ENCODE data around the gene CNNM1.

Gene CNNM1

GRCh38 chr10:99318475-99318874 is 10.7 kb upstream of the CNNM1 start:
- DNase-seq (ENCODE audit: extremely low spot score): no peak
- ChIA-PET POLR2A (interaction anchor here (1.3 kb wide), 1 partner anchor 11 kb away, joined by 3 read pairs; the partner anchor contains the start of gene CNNM1), CTCF (no interaction called here)
- TF ChIP-seq ARNT (IDR thresholded peaks at IDR 0.05) (no peak), FOXA1 (IDR thresholded peaks at IDR 0.05) (no peak), ZNF384 (IDR thresholded peaks at IDR 0.05) (no peak), TARDBP (IDR thresholded peaks at IDR 0.05) (no peak)

GRCh38 chr10:99325281-99325680 is 3.9 kb upstream of the CNNM1 start:
- TF ChIP-seq NFRKB (IDR thresholded peaks at IDR 0.05): no peak
- TF ChIP-seq TARDBP (IDR thresholded peaks at IDR 0.05): no peak
- TF ChIP-seq ARNT (IDR thresholded peaks at IDR 0.05): no peak
- no peak for TF ChIP-seq FOXK2 (IDR thresholded peaks at IDR 0.05)
- TF ChIP-seq L3MBTL2 (conservative IDR thresholded peaks at IDR 0.05): no peak
- TF ChIP-seq ZNF384 (IDR thresholded peaks at IDR 0.05): no peak
- no peak for TF ChIP-seq LEF1 (IDR thresholded peaks at IDR 0.05; ENCODE audit: borderline replicate concordance)
- no peak for TF ChIP-seq HDGF (IDR thresholded peaks at IDR 0.05; ENCODE audit: borderline replicate concordance)
- TF ChIP-seq PKNOX1 (IDR thresholded peaks at IDR 0.05): no peak
- no peak for TF ChIP-seq SP1 (IDR thresholded peaks at IDR 0.05)
- TF ChIP-seq FOXA1 (IDR thresholded peaks at IDR 0.05): no peak
- TF ChIP-seq ELF4 (IDR thresholded peaks at IDR 0.05): no peak
- TF ChIP-seq FOXM1 (IDR thresholded peaks at IDR 0.05; ENCODE audit: borderline replicate concordance): no peak
- no peak for TF ChIP-seq CTBP1 (IDR thresholded peaks at IDR 0.05; ENCODE audit: borderline replicate concordance)
- TF ChIP-seq SUZ12 (IDR thresholded peaks at IDR 0.05): no peak
- TF ChIP-seq BHLHE40 (IDR thresholded peaks at IDR 0.05; ENCODE audit: borderline replicate concordance): no peak
- POLR2A ChIA-PET: no interaction called here

GRCh38 chr10:99326871-99327270 is 2.3 kb upstream of the CNNM1 start:
- CTCF ChIA-PET: no interaction called here

More at GRCh38 chr10:99325281-99325680, 3.9 kb upstream of the CNNM1 start:
- CTCF ChIA-PET: interaction anchor here (0.6 kb wide), 1 partner anchor 78 kb away, joined by 6 read pairs; no protein-coding TSS in a partner anchor
- DNase-seq (ENCODE audit: extremely low spot score): no peak

GRCh38 chr10:99328579-99329303 is 415 bp upstream of the CNNM1 start:
- ChIA-PET POLR2A (interaction anchor here (0.8 to 1.7 kb wide), 7 partner anchors 9 to 102 kb away, joined by 3 to 5 read pairs (median 4); partner anchors contain the start of gene GOT1), CTCF (no interaction called here)
- TF ChIP-seq FOXK2 (IDR thresholded peaks at IDR 0.05): no peak
- TF ChIP-seq FOXA1 (IDR thresholded peaks at IDR 0.05): no peak
- DNase-seq (ENCODE audit: extremely low spot score): no peak

More at GRCh38 chr10:99326871-99327270, 2.3 kb upstream of the CNNM1 start:
- POLR2A ChIA-PET: no interaction called here
- no peak for DNase-seq (ENCODE audit: extremely low spot score)
- TF ChIP-seq FOXM1 (IDR thresholded peaks at IDR 0.05; ENCODE audit: borderline replicate concordance): no peak
- no peak for TF ChIP-seq SP1 (IDR thresholded peaks at IDR 0.05)
- TF ChIP-seq FOXK2 (IDR thresholded peaks at IDR 0.05): no peak
- no peak for TF ChIP-seq NFRKB (IDR thresholded peaks at IDR 0.05)
- TF ChIP-seq PKNOX1 (IDR thresholded peaks at IDR 0.05): no peak
- no peak for TF ChIP-seq HDGF (IDR thresholded peaks at IDR 0.05; ENCODE audit: borderline replicate concordance)
- TF ChIP-seq SUZ12 (IDR thresholded peaks at IDR 0.05): no peak
- TF ChIP-seq BHLHE40 (IDR thresholded peaks at IDR 0.05; ENCODE audit: borderline replicate concordance): no peak

- ChIA-PET CTCF (no interaction called here), POLR2A (interaction anchor here (0.8 to 1.7 kb wide), 7 partner anchors 8 to 101 kb away, joined by 3 to 5 read pairs (median 4); partner anchors contain the start of gene GOT1)
- TF ChIP-seq L3MBTL2 (conservative IDR thresholded peaks at IDR 0.05) (0 out of 2 replicates have a peak, but pooled peaks have one; percentile 48), LEF1 (IDR thresholded peaks at IDR 0.05; ENCODE audit: borderline replicate concordance) (no peak)
- no peak for DNase-seq (ENCODE audit: extremely low spot score)
These were observed 594 bp downstream of the CNNM1 start for GRCh38 chr10:99329554-99330346.

GRCh38 chr10:99330347-99330924 is 1.3 kb downstream of the CNNM1 start:
- ChIA-PET POLR2A (interaction anchor here (1.2 kb wide), 1 partner anchor 12 kb away, joined by 3 read pairs; no protein-coding TSS in a partner anchor), CTCF (no interaction called here)
- TF ChIP-seq L3MBTL2 (conservative IDR thresholded peaks at IDR 0.05) (0 out of 2 replicates have a peak, but pooled peaks have one; percentile 11), BHLHE40 (IDR thresholded peaks at IDR 0.05; ENCODE audit: borderline replicate concordance) (no peak)
- DNase-seq (ENCODE audit: extremely low spot score): no peak

GRCh38 chr10:99331207-99331803 is 2.1 kb downstream of the CNNM1 start:
- POLR2A ChIA-PET: no interaction called here
- no peak for TF ChIP-seq BHLHE40 (IDR thresholded peaks at IDR 0.05; ENCODE audit: borderline replicate concordance)
- TF ChIP-seq HDGF (IDR thresholded peaks at IDR 0.05; ENCODE audit: borderline replicate concordance): no peak
- no peak for TF ChIP-seq SUZ12 (IDR thresholded peaks at IDR 0.05)
- TF ChIP-seq TARDBP (IDR thresholded peaks at IDR 0.05): no peak
- no peak for TF ChIP-seq LEF1 (IDR thresholded peaks at IDR 0.05; ENCODE audit: borderline replicate concordance)
- TF ChIP-seq ELF4 (IDR thresholded peaks at IDR 0.05): no peak
- TF ChIP-seq ARNT (IDR thresholded peaks at IDR 0.05): no peak
- TF ChIP-seq ZNF384 (IDR thresholded peaks at IDR 0.05): no peak
- CTCF ChIA-PET: no interaction called here
- DNase-seq (ENCODE audit: extremely low spot score): no peak

Data from HEK293T (cell line).